ENCODE measurements around the gene GUCY2C. TPM values are rescaled to one million over a fixed set of nuclear protein-coding genes. Genes with fewer than 3 reads are reported as not detected.

GUCY2C gene
- total and polyA plus RNA-seq, 8 donors, result 0.40 to 0.64 (median 0.50) TPM; not detected in 2

GRCh38 chr12:14668591-14668990, 27.8 kb downstream of the GUCY2C start:
- Histone ChIP-seq H3K27ac (no peak overlapping the region), H3K36me3 (no peaks in the 10 kb centered on the region), H3K4me1 (no peaks in the 10 kb centered on the region), H3K9me3 (no peaks in the 10 kb centered on the region), H3K27me3 (no peaks in the 10 kb centered on the region), H3K4me3 (no peak overlapping the region)
- no peak for DNase-seq
- intact Hi-C loops (cut with DNase I), result no loop called here
- TF ChIP-seq CTCF (IDR thresholded peaks at IDR 0.05), result no peak
- ATAC-seq, result no peak

GRCh38 chr12:14665354-14666348, 30.7 kb downstream of the GUCY2C start:
- H3K27ac ChIP-seq, result no peak overlapping the region
- DNase-seq (no peak), ATAC-seq (no peak)
- H3K4me3 ChIP-seq, result no peak overlapping the region
- no peaks in the 10 kb centered on the region for H3K4me1 ChIP-seq
- H3K36me3 ChIP-seq, result no peaks in the 10 kb centered on the region
- TF ChIP-seq CTCF (IDR thresholded peaks at IDR 0.05), result no peak
- intact Hi-C loops (cut with DNase I), result no loop called here
- no peaks in the 10 kb centered on the region for H3K9me3 ChIP-seq
- no peaks in the 10 kb centered on the region for H3K27me3 ChIP-seq

- no peaks in the 10 kb centered on the region for H3K27me3 ChIP-seq
- no peak overlapping the region for H3K4me3 ChIP-seq
- H3K27ac ChIP-seq, result no peak overlapping the region
- peak; percentile 30 to 52 for TF ChIP-seq CTCF (IDR thresholded peaks at IDR 0.05)
- intact Hi-C loops (cut with DNase I), result no loop called here
- peak; percentile 84 for ATAC-seq
- no peaks in the 10 kb centered on the region for H3K9me3 ChIP-seq
- no peaks in the 10 kb centered on the region for H3K4me1 ChIP-seq
- DNase-seq, result peak in 2 of 4 donors; percentile 7 to 41
- H3K36me3 ChIP-seq, result no peaks in the 10 kb centered on the region
Observed at GRCh38 chr12:14664434-14665023, 31.9 kb downstream of the GUCY2C start.

- TF ChIP-seq CTCF (IDR thresholded peaks at IDR 0.05), result no peak
- no peak overlapping the region for H3K27ac ChIP-seq
- intact Hi-C loops (cut with DNase I), result no loop called here
- no peaks in the 10 kb centered on the region for H3K9me3 ChIP-seq
- ATAC-seq (no peak), DNase-seq (no peak)
- no peaks in the 10 kb centered on the region for H3K36me3 ChIP-seq
- H3K27me3 ChIP-seq, result no peaks in the 10 kb centered on the region
- H3K4me1 ChIP-seq, result no peaks in the 10 kb centered on the region
- no peak overlapping the region for H3K4me3 ChIP-seq
Observed at GRCh38 chr12:14663002-14663401, 33.4 kb downstream of the GUCY2C start.

GRCh38 chr12:14656846-14657245, 39.6 kb downstream of the GUCY2C start:
- Histone ChIP-seq H3K4me1 (no peaks in the 10 kb centered on the region), H3K4me3 (no peak overlapping the region), H3K9me3 (no peaks in the 10 kb centered on the region), H3K27me3 (no peaks in the 10 kb centered on the region), H3K27ac (no peak overlapping the region), H3K36me3 (no peaks in the 10 kb centered on the region)
- TF ChIP-seq CTCF (IDR thresholded peaks at IDR 0.05), result no peak
- DNase-seq (no peak), ATAC-seq (no peak)
- intact Hi-C loops (cut with DNase I), result no loop called here

Measured in left lung (tissue), 10 donors.